Gastrocnemius medialis (tissue), 4 donors: Measurements from ENCODE around the gene TADA1. TPM values are rescaled to one million over a fixed set of nuclear protein-coding genes. Genes with fewer than 3 reads are reported as not detected.

Experiments used
- ATAC-seq, 2 donors: fragments of 150-250 bp; one replicate each; pipeline ENCODE4 v1.9.1; 2016
- DNase-seq, 2 donors: peaks; one replicate each; pipeline ENCODE4 v3.0.0-alpha.2; 2019
- H3K27ac ChIP-seq, 4 donors: fragments of 200-600 bp; sonication (generic); 1 replicate in 1 of 4; 2 replicates in 3 of 4; pipeline ENCODE4 v1.5.1; 2016 to 2018; ENCODE audit warnings: mild to moderate bottlenecking in 2 of 4, moderate library complexity in 1 of 4
- H3K27me3 ChIP-seq, 3 donors: fragments of 200-600 bp; sonication (generic) in 2 of 3; 1 replicate in 1 of 3; 2 replicates in 2 of 3; pipeline versions ENCODE4 v1.5.1 to v1.6.0; 2016 to 2019; ENCODE audit warnings: mild to moderate bottlenecking in 1 of 3, moderate library complexity in 1 of 3
- H3K36me3 ChIP-seq, 2 donors: fragments of 200-600 bp; sonication (generic) in 1 of 2; one replicate each; pipeline ENCODE4 v1.5.1; 2017 to 2018
- H3K4me1 ChIP-seq, 2 donors: fragments of 200-600 bp; sonication (generic) in 1 of 2; one replicate each; pipeline ENCODE4 v1.5.1; 2016 to 2017; ENCODE audit warnings: mild to moderate bottlenecking in 2 of 2
- H3K4me3 ChIP-seq, 4 donors: fragments of 200-600 bp; sonication (generic) in 3 of 4; 1 replicate in 1 of 4; 2 replicates in 3 of 4; pipeline ENCODE4 v1.5.1; 2016 to 2019; ENCODE audit warnings: mild to moderate bottlenecking in 2 of 4
- H3K9me3 ChIP-seq, 3 donors: fragments of 200-600 bp; sonication (generic) in 2 of 3; 1 replicate in 1 of 3; 2 replicates in 2 of 3; pipeline ENCODE4 v1.5.1; 2016 to 2019
- CTCF ChIP-seq, 5 experiments: fragments of 450-650 bp in 3 of 5; fragments of 200-600 bp in 2 of 5; sonication (generic) in 2 of 5; IDR thresholded peaks in 4 of 5; conservative IDR thresholded peaks in 1 of 5; 1 replicate in 4 of 5; 2 replicates in 1 of 5; pipeline ENCODE4 v1.5.1; 2016 to 2019; ENCODE audit warnings: antibody characterized with exemption in 5 of 5, mild to moderate bottlenecking in 3 of 5, moderate library complexity in 3 of 5
- POLR2A ChIP-seq, 2 donors: fragments of 450-650 bp; IDR thresholded peaks; one replicate each; pipeline ENCODE4 v1.6.1; 2017; ENCODE audit warnings: antibody characterized with exemption in 2 of 2, mild to moderate bottlenecking in 2 of 2, moderate library complexity in 2 of 2
- in situ Hi-C, 4 donors: fragments of 200-750 bp; cut with MboI; loops; one replicate each; pipeline versions ENCODE4 v1.15.0 to v1.8.0; 2017; ENCODE audit warnings: low sequenced_read_pairs in 4 of 4
- intact Hi-C: fragments of 100-400 bp; cut with DNase I; formaldehyde crosslinking; loops from one replicate; pipeline ENCODE4 v1.15.1; 2023; ENCODE audit warnings: low total_unique reads
- total RNA-seq, 4 donors: library from RNA; depleted of rRNA; stranded (reverse); fragments of >200 nt; gene quantifications; one replicate each; pipeline versions ENCODE4 v1.1.0 to v1.2.3, GENCODE V29; 2016

Gene TADA1
- total RNA-seq, 4 donors from 2014 or later = 8.7 to 11.8 (median 10.0) TPM

GRCh38 chr1:166843322-166843721 is 32.7 kb downstream of the TADA1 start:
- ATAC-seq (no peak), DNase-seq (no peak)
- no peaks in the 10 kb centered on the region for H3K9me3 ChIP-seq
- intact Hi-C loops (no loop called here), in situ Hi-C loops (loop anchor here in 1 of 4 donors (5.0 kb wide), 1 partner anchor 34 kb away; the partner anchor contains the start of gene TADA1)
- no peak overlapping the region for H3K4me3 ChIP-seq
- TF ChIP-seq POLR2A (IDR thresholded peaks at IDR 0.05) (no peak), CTCF (IDR thresholded peaks at IDR 0.05 in 4 of 5, conservative IDR thresholded peaks at IDR 0.05 in 1 of 5) (no peak)
- H3K27ac ChIP-seq = peak overlapping the region; percentile 62 to 99 (median 70)
- no peaks in the 10 kb centered on the region for H3K27me3 ChIP-seq
- peaks cover 0 to 46% of the 10 kb centered on the region in 2 donors for H3K36me3 ChIP-seq
- H3K4me1 ChIP-seq = peaks cover 79 to 89% of the 10 kb centered on the region in 2 donors

- DNase-seq = no peak
- intact Hi-C loops = no loop called here
- H3K9me3 ChIP-seq = no peaks in the 10 kb centered on the region
- peak overlapping the region; percentile 77 to 99 (median 87) for H3K27ac ChIP-seq
- peaks cover 61 to 64% of the 10 kb centered on the region in 2 donors for H3K4me1 ChIP-seq
- no peak for ATAC-seq
- no peak for TF ChIP-seq POLR2A (IDR thresholded peaks at IDR 0.05)
- peak overlapping the region; percentile 59 to 80 (median 68) for H3K4me3 ChIP-seq
- in situ Hi-C loops = loop anchor here in 1 of 4 donors (5.0 kb wide), 1 partner anchor 37 kb away; the partner anchor contains the start of gene TADA1
- peaks cover 0 to 30% of the 10 kb centered on the region in 2 donors for H3K36me3 ChIP-seq
- H3K27me3 ChIP-seq = no peaks in the 10 kb centered on the region
These were observed 35.5 kb downstream of the TADA1 start for GRCh38 chr1:166840309-166841274.

GRCh38 chr1:166839600-166840308 is 36.3 kb downstream of the TADA1 start:
- intact Hi-C loops = loop anchor here (1.0 to 5.0 kb wide), 3 partner anchors 37 to 672 kb away; partner anchors contain the start of genes FAM78B and TADA1
- ATAC-seq (peak; percentile 65 to 69), DNase-seq (peak; percentile 18 to 53)
- Histone ChIP-seq H3K4me1 (peaks cover 53 to 57% of the 10 kb centered on the region in 2 donors), H3K27me3 (no peaks in the 10 kb centered on the region), H3K4me3 (peak overlapping the region; percentile 63 to 84 (median 68)), H3K36me3 (peaks cover 0 to 30% of the 10 kb centered on the region in 2 donors), H3K9me3 (no peaks in the 10 kb centered on the region), H3K27ac (peak overlapping the region; percentile 83 to 99 (median 89))
- TF ChIP-seq POLR2A (IDR thresholded peaks at IDR 0.05) (no peak), CTCF (IDR thresholded peaks at IDR 0.05 in 4 of 5, conservative IDR thresholded peaks at IDR 0.05 in 1 of 5) (peak in 1 of 5 experiments; percentile 35)
- in situ Hi-C loops = loop anchor here in 2 of 4 donors (5.0 kb wide), 2 partner anchors 33 to 38 kb away; partner anchors contain the start of gene TADA1 (in 1 of the 2)

GRCh38 chr1:166838766-166839599 is 37.1 kb downstream of the TADA1 start, which contains the start of gene POGK:
POGK (plus strand) TSS chr1:166839475; CDS start chr1:166840957, 1,482 bp downstream.
- peak; percentile 86 to 90 for ATAC-seq
- H3K27ac ChIP-seq = peak within 1 kb of the TSS; percentile 83 to 99 (median 89)
- H3K4me1 ChIP-seq = peaks cover 49 to 50% of the 10 kb centered on the region in 2 donors
- peak within 1 kb of the TSS; percentile 63 to 84 (median 68) for H3K4me3 ChIP-seq
- no peak for TF ChIP-seq CTCF (IDR thresholded peaks at IDR 0.05 in 4 of 5, conservative IDR thresholded peaks at IDR 0.05 in 1 of 5)
- TF ChIP-seq POLR2A (IDR thresholded peaks at IDR 0.05) = peak; percentile 78 to 84
- in situ Hi-C loops (loop anchor here in 1 of 4 donors (5.0 kb wide), 1 partner anchor 33 kb away; no protein-coding TSS in a partner anchor), intact Hi-C loops (loop anchor here (1.0 to 5.0 kb wide), 3 partner anchors 37 to 672 kb away; partner anchors contain the start of genes FAM78B and TADA1)
- peaks cover 0 to 30% of the 10 kb centered on the region in 2 donors for H3K36me3 ChIP-seq
- peak; percentile 88 to 91 for DNase-seq
- H3K27me3 ChIP-seq = no peaks in the 10 kb centered on the region
- H3K9me3 ChIP-seq = no peaks in the 10 kb centered on the region
